A673 (cell line): Measurements from ENCODE around the gene CRACR2A.

Experiments
- EZH2 ChIP-seq: fragments of 200-600 bp; sonication (generic); IDR thresholded peaks from 2 replicates; pipeline ENCODE4 v1.6.1; 2017; ENCODE audit warnings: borderline replicate concordance, low read depth, mild to moderate bottlenecking, mixed read lengths, antibody characterized with exemption, low read length; ENCODE audit not compliant: poor library complexity, severe bottlenecking
- TF ChIP-seq, protein P1 (sequence below): fragments of 300-800, 200-600 bp; sonication (generic); conservative IDR thresholded peaks from 2 replicates; pipeline ENCODE4 v1.5.1; 2017; ENCODE audit warnings: low read depth, mild to moderate bottlenecking, antibody characterized with exemption, low read length, moderate library complexity, mixed read lengths

DNA sequence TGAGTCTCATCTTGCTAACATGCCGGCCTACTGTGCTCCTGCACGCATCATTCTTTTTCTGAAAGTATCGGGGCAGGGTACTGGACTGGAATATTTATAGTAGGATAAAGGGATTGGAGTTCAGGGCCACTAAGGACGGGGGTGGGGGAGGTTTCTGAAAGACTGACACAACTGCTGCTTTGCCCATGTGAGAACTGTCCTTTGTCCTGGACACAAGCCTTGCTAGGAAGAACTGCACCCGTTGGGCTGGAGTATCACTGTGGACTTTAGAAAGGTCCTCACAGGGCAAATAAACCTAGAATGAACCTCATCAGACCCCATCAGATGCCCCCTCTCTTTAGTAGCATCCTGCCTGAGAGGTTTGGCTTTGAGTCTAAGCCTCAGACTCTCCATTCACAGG lies 174.4 kb downstream of the CRACR2A start:
- TF ChIP-seq EZH2, result no peak
- TF ChIP-seq, protein P1, sequence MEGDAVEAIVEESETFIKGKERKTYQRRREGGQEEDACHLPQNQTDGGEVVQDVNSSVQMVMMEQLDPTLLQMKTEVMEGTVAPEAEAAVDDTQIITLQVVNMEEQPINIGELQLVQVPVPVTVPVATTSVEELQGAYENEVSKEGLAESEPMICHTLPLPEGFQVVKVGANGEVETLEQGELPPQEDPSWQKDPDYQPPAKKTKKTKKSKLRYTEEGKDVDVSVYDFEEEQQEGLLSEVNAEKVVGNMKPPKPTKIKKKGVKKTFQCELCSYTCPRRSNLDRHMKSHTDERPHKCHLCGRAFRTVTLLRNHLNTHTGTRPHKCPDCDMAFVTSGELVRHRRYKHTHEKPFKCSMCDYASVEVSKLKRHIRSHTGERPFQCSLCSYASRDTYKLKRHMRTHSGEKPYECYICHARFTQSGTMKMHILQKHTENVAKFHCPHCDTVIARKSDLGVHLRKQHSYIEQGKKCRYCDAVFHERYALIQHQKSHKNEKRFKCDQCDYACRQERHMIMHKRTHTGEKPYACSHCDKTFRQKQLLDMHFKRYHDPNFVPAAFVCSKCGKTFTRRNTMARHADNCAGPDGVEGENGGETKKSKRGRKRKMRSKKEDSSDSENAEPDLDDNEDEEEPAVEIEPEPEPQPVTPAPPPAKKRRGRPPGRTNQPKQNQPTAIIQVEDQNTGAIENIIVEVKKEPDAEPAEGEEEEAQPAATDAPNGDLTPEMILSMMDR, result no peak
